GM12891 (cell line): ENCODE data around the gene SIRT2.

Source experiments
- DNase-seq: peaks from one replicate; pipeline ENCODE4 v3.0.0; 2011; ENCODE audit warnings: low spot score; ENCODE audit not compliant: insufficient read length
- FAIRE-seq: peaks from 2 replicates; lab custom pipeline; 2011; peaks lifted over from hg19 to GRCh38; lab: Jason Lieb, UNC
- PAX5 ChIP-seq: IDR thresholded peaks from 2 replicates; pipeline ENCODE4 v1.6.1; 2011; ENCODE audit warnings: low read length, moderate library complexity, mild to moderate bottlenecking; ENCODE audit not compliant: insufficient read depth, severe bottlenecking
- POLR2A ChIP-seq: IDR thresholded peaks from 2 replicates; pipeline ENCODE4 v1.6.1; 2011; ENCODE audit warnings: low read depth, low read length, control low read depth
- POLR2AphosphoS5 ChIP-seq: IDR thresholded peaks from 2 replicates; pipeline ENCODE4 v1.6.1; 2011; ENCODE audit warnings: low read depth, low read length, control low read depth
- POU2F2 ChIP-seq: IDR thresholded peaks from 2 replicates; pipeline ENCODE4 v1.6.1; 2011; ENCODE audit warnings: low read depth, mild to moderate bottlenecking, control low read depth, low read length, moderate library complexity
- SPI1 ChIP-seq: IDR thresholded peaks from 2 replicates; pipeline ENCODE4 v1.6.1; 2011; ENCODE audit warnings: low read depth, low read length, control low read depth
- TAF1 ChIP-seq: IDR thresholded peaks from 2 replicates; pipeline ENCODE4 v1.6.1; 2011; ENCODE audit warnings: low read depth, low read length, control low read depth

Gene SIRT2

DNA sequence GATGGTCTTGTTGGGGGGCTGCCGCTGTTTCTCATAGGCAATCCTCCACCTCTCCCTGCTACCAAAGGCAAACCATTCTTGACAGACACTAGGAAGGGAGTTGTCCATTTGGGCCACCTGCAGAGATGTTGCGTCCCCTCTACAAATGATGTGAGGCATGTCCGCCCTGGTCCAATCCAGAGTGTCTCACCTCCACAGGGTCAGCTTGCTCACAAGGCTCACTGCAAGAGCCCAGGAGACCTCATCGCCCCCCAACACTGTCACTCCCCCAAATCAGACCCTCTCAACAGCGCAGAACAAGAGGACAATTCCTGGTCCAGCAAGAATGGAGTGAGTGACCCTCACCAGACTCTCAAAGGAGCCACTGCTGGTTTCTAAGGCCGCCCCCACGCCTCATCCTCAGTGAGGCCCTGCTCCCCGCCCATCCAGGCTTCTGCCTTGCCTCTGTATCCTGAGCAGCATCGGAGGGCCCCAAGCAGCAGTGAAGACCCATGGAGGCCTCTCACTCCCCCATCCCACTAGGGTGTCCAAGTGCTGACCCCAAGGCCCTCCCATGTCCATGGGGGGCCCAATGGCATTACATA lies 56.2 kb downstream of the SIRT2 start:
- no peak; the same call in 1 of the 2 replicates for TF ChIP-seq POLR2A
- no peak; the same call in none of the 2 replicates for TF ChIP-seq POU2F2
- TF ChIP-seq POLR2AphosphoS5 = no peak; the same call in 1 of the 2 replicates
- TF ChIP-seq TAF1 = no peak
- TF ChIP-seq PAX5 = no peak
- TF ChIP-seq SPI1 = no peak
- FAIRE-seq = no peak
- no peak for DNase-seq

GRCh38 chr19:38842439-38843174 lies 56.8 kb downstream of the SIRT2 start:
- DNase-seq (no peak), FAIRE-seq (no peak)
- TF ChIP-seq POLR2A = 0 out of 2 replicates have a peak, but pooled peaks have one; percentile 12
- no peak; the same call in 1 of the 2 replicates for TF ChIP-seq POLR2AphosphoS5
- TF ChIP-seq SPI1 = no peak
- TF ChIP-seq TAF1 = no peak
- TF ChIP-seq POU2F2 = no peak; the same call in 1 of the 2 replicates

GRCh38 chr19:38841787-38842438 lies 57.5 kb downstream of the SIRT2 start:
- peak; percentile 64 for TF ChIP-seq POLR2AphosphoS5
- TF ChIP-seq TAF1 = no peak
- FAIRE-seq (no peak), DNase-seq (no peak)

- TF ChIP-seq SPI1 (no peak), POU2F2 (no peak), POLR2AphosphoS5 (peak; percentile 62), PAX5 (no peak), POLR2A (peak; percentile 8), TAF1 (no peak)
- no peak for DNase-seq
- FAIRE-seq = no peak
These were observed 58.1 kb downstream of the SIRT2 start for GRCh38 chr19:38841180-38841766.

DNA sequence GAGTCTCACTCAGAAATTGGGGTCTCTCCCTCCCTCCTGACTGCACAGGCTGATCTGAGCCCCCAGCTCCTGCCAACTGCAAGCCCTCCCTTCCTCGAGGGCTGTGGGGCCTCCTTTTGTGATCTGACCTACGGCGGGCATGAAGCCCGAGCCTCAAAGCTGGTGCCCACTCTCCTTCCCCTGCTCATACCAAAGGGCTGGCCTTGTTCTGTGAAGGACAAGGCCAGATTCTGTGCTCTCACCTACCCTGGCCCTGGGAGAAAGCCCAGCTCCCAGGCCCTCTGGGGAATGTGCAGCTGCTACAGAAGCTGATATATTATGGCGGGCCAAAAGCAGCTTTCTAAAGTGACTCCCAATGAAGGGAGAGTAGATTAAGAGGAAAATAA lies 58.8 kb downstream of the SIRT2 start:
- FAIRE-seq (no peak), DNase-seq (no peak)
- TF ChIP-seq POLR2A (peak; percentile 14), POLR2AphosphoS5 (peak; percentile 38; the same call in 1 of the 2 replicates), TAF1 (no peak)

DNA sequence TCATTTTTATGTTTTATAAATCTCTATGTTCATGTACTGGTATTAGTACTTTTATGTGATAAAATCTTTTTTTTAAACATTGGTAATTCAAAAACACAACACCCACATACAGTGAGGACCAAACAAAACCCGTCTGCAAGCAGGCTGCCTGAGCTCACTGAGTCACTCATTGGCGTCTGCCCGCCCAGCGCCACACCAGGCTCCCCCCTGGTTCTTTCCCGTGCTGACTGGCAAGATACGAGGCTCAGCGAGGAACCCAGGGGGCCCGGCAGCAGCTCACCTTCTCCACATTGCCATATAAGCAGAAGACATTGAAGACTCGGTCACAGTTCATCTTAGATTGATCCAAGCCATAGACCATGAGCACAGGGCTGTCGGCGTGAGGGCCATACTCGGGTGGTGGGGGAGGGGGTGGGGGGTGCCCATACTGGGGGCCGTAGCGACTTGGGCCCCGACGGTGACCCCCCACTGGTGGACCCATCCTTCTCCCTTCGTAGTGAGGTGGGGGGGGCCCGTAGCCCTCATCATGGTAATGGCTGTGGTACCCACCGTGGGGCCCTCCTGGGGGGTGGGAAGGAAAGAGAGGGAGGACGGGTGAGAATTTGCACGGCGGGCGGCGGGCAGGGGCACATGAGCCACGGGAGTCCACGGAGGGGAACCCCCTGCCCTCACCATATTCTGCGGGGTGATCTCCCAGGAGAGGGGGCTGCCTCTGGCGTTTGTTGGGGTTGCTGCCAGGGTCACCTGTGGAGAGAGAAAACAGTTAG lies 59.4 kb downstream of the SIRT2 start:
- no peak for TF ChIP-seq POU2F2
- TF ChIP-seq PAX5 = no peak
- no peak for TF ChIP-seq TAF1
- no peak; the same call in 1 of the 2 replicates for TF ChIP-seq POLR2A
- no peak for TF ChIP-seq SPI1
- no peak for TF ChIP-seq POLR2AphosphoS5
- DNase-seq (no peak), FAIRE-seq (no peak)

DNA sequence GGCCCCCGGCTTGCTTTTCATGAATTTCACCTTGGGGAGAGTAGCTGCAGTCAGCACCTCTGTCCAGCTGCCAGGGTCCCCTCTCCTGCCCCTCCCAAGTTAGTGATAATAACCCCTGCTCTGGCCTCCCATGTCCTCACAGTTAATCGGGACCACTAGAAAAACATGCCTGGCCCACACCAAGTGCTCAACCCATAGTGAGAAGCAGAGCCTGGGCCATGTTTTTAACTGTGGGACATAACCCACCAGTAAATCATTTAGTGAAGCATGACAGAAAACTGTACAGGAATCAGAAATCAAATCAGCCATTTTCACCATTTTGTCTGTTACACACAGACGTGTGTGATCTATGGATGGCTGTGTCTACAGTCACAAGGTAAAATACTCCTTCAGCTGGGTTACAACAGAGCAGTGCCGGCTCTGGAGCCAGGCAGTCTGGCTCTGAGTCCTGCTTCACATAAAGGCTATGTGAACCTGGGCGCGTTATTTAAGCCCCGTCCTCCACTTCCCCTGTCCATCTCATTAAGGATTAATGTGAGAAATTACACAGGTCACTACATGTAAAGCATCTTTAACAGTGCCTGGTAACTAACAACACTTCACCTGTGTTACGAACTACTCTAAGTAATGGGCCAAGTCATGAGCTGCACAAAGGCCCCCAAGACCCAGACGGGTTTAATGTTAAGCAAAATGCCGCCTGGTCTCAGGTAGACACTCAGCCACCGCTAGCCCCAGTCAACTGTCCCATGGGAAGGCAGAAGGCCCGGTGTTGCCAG lies 60.2 kb downstream of the SIRT2 start:
- DNase-seq = no peak
- TF ChIP-seq POLR2A (peak; percentile 8; the same call in 1 of the 2 replicates), PAX5 (no peak), TAF1 (no peak), POLR2AphosphoS5 (peak; percentile 19; the same call in 1 of the 2 replicates), POU2F2 (no peak), SPI1 (no peak)

GRCh38 chr19:38838208-38838985 lies 61.0 kb downstream of the SIRT2 start:
- DNase-seq (no peak), FAIRE-seq (no peak)
- TF ChIP-seq PAX5 (no peak), SPI1 (no peak), POLR2AphosphoS5 (peak; percentile 60), POU2F2 (no peak), TAF1 (no peak), POLR2A (peak; percentile 75)

More for the DNA sequence above, 60.2 kb downstream of the SIRT2 start:
- FAIRE-seq = peak; percentile 20

GRCh38 chr19:38837656-38838121 lies 61.7 kb downstream of the SIRT2 start:
- DNase-seq = no peak
- FAIRE-seq = no peak
- TF ChIP-seq TAF1 (no peak), PAX5 (no peak), POU2F2 (no peak), POLR2AphosphoS5 (peak; percentile 62; the same call in 1 of the 2 replicates), POLR2A (no peak), SPI1 (no peak)
